ENCODE data around the gene EIF2B4.

DNA sequence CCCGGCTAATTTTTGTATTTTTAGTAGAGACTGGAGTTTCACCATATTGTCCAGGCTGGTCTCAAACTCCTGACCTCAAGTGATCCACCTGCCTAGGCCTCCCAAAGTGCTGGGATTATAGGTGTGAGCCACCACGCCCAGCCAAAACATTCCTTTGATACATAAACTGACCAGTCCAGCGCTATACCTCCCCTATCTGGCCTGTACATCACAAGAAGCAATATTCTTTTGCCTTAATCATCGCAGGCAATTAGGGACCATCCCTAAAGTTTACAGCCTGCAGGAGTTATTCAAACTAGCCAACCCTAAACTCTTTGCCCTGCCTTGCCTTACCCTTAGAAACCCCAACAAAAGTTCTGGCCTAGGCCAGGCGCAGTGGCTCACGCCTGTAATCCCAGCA lies 46.0 kb upstream of the EIF2B4 start:
- TF ChIP-seq CTCF (IDR thresholded peaks at IDR 0.05) (no peak), HDAC2 (IDR thresholded peaks at IDR 0.05) (no peak), JUNB (IDR thresholded peaks at IDR 0.05) (no peak), GATA3 (IDR thresholded peaks at IDR 0.05; ENCODE audit: borderline replicate concordance) (no peak), CBX8 (IDR thresholded peaks at IDR 0.05) (no peak), EP300 (IDR thresholded peaks at IDR 0.05) (no peak), KDM5A (IDR thresholded peaks at IDR 0.05) (no peak)
- TF ChIP-seq, protein P1, sequence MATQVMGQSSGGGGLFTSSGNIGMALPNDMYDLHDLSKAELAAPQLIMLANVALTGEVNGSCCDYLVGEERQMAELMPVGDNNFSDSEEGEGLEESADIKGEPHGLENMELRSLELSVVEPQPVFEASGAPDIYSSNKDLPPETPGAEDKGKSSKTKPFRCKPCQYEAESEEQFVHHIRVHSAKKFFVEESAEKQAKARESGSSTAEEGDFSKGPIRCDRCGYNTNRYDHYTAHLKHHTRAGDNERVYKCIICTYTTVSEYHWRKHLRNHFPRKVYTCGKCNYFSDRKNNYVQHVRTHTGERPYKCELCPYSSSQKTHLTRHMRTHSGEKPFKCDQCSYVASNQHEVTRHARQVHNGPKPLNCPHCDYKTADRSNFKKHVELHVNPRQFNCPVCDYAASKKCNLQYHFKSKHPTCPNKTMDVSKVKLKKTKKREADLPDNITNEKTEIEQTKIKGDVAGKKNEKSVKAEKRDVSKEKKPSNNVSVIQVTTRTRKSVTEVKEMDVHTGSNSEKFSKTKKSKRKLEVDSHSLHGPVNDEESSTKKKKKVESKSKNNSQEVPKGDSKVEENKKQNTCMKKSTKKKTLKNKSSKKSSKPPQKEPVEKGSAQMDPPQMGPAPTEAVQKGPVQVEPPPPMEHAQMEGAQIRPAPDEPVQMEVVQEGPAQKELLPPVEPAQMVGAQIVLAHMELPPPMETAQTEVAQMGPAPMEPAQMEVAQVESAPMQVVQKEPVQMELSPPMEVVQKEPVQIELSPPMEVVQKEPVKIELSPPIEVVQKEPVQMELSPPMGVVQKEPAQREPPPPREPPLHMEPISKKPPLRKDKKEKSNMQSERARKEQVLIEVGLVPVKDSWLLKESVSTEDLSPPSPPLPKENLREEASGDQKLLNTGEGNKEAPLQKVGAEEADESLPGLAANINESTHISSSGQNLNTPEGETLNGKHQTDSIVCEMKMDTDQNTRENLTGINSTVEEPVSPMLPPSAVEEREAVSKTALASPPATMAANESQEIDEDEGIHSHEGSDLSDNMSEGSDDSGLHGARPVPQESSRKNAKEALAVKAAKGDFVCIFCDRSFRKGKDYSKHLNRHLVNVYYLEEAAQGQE (IDR thresholded peaks at IDR 0.05), result no peak

Measured in A549 (cell line).